HCT116 (cell line): ENCODE measurements around the gene ALDH9A1. TPM values are rescaled to one million over a fixed set of nuclear protein-coding genes. Genes with fewer than 3 reads are reported as not detected.

ENCODE experiments used
- ATAC-seq: fragments of 200-7000 bp; cut with Tn5 transposase; 2 replicates; pipeline ENCODE4 v1.9.1; 2020; ENCODE audit warnings: mild to moderate bottlenecking, moderate library complexity
- BruUV-seq: library from RNA; stranded (reverse); fragments of 400-500 nt; replicated peaks from 2 replicates; lab custom pipeline; 2021; lab: Mats Ljungman, UMichigan
- CTCF ChIA-PET: fragments of 300-600 bp; sonication (Branson Sonifier 250); formaldehyde crosslinking; loops from one replicate; lab custom pipeline; 2021; ENCODE audit warnings: antibody characterized with exemption; lab: Charles Lee
- POLR2A ChIA-PET: fragments of 300-600, 350-600 bp; sonication (Branson Sonifier 250); formaldehyde crosslinking; loops from one replicate; lab custom pipeline; 2021; ENCODE audit warnings: antibody characterized with exemption; lab: Charles Lee
- RAD21 ChIA-PET, 2 experiments: fragments of 300-600 bp; sonication (Branson Sonifier 250); formaldehyde crosslinking; loops; one replicate each; lab custom pipeline; 2023; ENCODE audit warnings: low total read pairs in 2 of 2; ENCODE audit not compliant: uncharacterized antibody in 2 of 2, unreplicated experiment in 2 of 2, low non-redundant PET in 1 of 2; lab: Charles Lee
- DNase-seq: peaks from one replicate; pipeline ENCODE4 v3.0.0-alpha.2; 2010; ENCODE audit warnings: low read depth, low spot score
- H2AFZ ChIP-seq: fragments of 200-600 bp; shearing (Covaris generic), sonication (generic); 2 replicates; pipeline ENCODE4 v1.6.1; 2017; ENCODE audit warnings: low read depth, mixed run types, mixed read lengths, antibody characterized with exemption, low read length; ENCODE audit not compliant: poor library complexity, severe bottlenecking
- H3K27ac ChIP-seq: 2 replicates; pipeline ENCODE4 v1.5.1; 2012; ENCODE audit warnings: low read depth, low read length
- H3K27me3 ChIP-seq: fragments of 200-600 bp; sonication (generic); 2 replicates; pipeline ENCODE4 v1.6.1; 2016; ENCODE audit warnings: mixed run types, low read length, mixed read lengths; ENCODE audit not compliant: insufficient read depth
- H3K36me3 ChIP-seq, 2 experiments: fragments of 200-500 bp in 1 of 2; fragments of 200-600 bp in 1 of 2; sonication (Bioruptor generic) in 1 of 2; sonication (generic) in 1 of 2; 2 replicates each; pipeline versions ENCODE4 v1.5.1 to v1.6.1; 2014 to 2016; ENCODE audit warnings: low read length in 2 of 2, inconsistent platforms in 1 of 2, mixed read lengths in 1 of 2, mixed run types in 1 of 2; ENCODE audit not compliant: insufficient read depth in 2 of 2, control insufficient read depth in 1 of 2
- H3K4me1 ChIP-seq, 2 experiments: fragments of 200-600 bp in 1 of 2; sonication (generic) in 1 of 2; 2 replicates each; pipeline versions ENCODE4 v1.5.1 to v1.6.1; 2012 to 2017; ENCODE audit warnings: low read length in 2 of 2, inconsistent platforms in 1 of 2, mild to moderate bottlenecking in 1 of 2, mixed read lengths in 1 of 2, mixed run types in 1 of 2, moderate library complexity in 1 of 2; ENCODE audit not compliant: insufficient read depth in 2 of 2, control insufficient read depth in 1 of 2
- H3K4me2 ChIP-seq: fragments of 200-600 bp; sonication (generic); 2 replicates; pipeline ENCODE4 v1.6.1; 2017; ENCODE audit warnings: mixed run types, low read length, mixed read lengths
- H3K4me3 ChIP-seq, 2 experiments: fragments of 200-600 bp in 1 of 2; sonication (generic) in 1 of 2; replicated peaks in 1 of 2; 2 replicates each; pipeline ENCODE4 v1.5.1; 2011 to 2016; ENCODE audit warnings: low read length in 2 of 2, control low read depth in 1 of 2, low read depth in 1 of 2, mild to moderate bottlenecking in 1 of 2, mixed read lengths in 1 of 2, mixed run types in 1 of 2
- H3K79me2 ChIP-seq: fragments of 200-600 bp; sonication (generic); 2 replicates; pipeline ENCODE4 v1.6.1; 2017; ENCODE audit warnings: mild to moderate bottlenecking, mixed run types, low read length, moderate library complexity, mixed read lengths; ENCODE audit not compliant: insufficient read depth
- H3K9ac ChIP-seq: fragments of 200-600 bp; sonication (generic); 2 replicates; pipeline ENCODE4 v1.6.1; 2016; ENCODE audit warnings: low read length, mixed read lengths
- H3K9me2 ChIP-seq: fragments of 200-600 bp; sonication (generic), shearing (Covaris generic); 2 replicates; pipeline ENCODE4 v1.6.1; 2017; ENCODE audit warnings: mixed run types, mild to moderate bottlenecking, moderate library complexity; ENCODE audit not compliant: insufficient read depth
- H3K9me3 ChIP-seq, 2 experiments: fragments of 200-500 bp in 1 of 2; fragments of 200-600 bp in 1 of 2; sonication (Bioruptor generic) in 1 of 2; sonication (generic) in 1 of 2; 2 replicates each; pipeline ENCODE4 v1.6.1; 2014 to 2017; ENCODE audit warnings: low read length in 2 of 2, mixed read lengths in 2 of 2, inconsistent platforms in 1 of 2, low read depth in 1 of 2, mild to moderate bottlenecking in 1 of 2, mixed run types in 1 of 2, moderate library complexity in 1 of 2; ENCODE audit not compliant: control insufficient read depth in 1 of 2, insufficient read depth in 1 of 2
- H4K20me1 ChIP-seq: fragments of 200-600 bp; sonication (generic), shearing (Covaris generic); 2 replicates; pipeline ENCODE4 v1.6.1; 2017; ENCODE audit warnings: mixed run types, mild to moderate bottlenecking, moderate library complexity; ENCODE audit not compliant: insufficient read depth
- CBX3 ChIP-seq: IDR thresholded peaks from 2 replicates; pipeline ENCODE4 v1.6.1; 2012; ENCODE audit warnings: low read depth
- EZH2 ChIP-seq: fragments of 200-600 bp; sonication (generic); IDR thresholded peaks from 2 replicates; pipeline ENCODE4 v1.6.1; 2017; ENCODE audit warnings: antibody characterized with exemption, mixed run types
- FOSL1 ChIP-seq: IDR thresholded peaks from 2 replicates; pipeline ENCODE4 v1.6.1; 2012; ENCODE audit warnings: low read depth
- JUND ChIP-seq: IDR thresholded peaks from 2 replicates; pipeline ENCODE4 v1.6.1; 2012
- MAX ChIP-seq: IDR thresholded peaks from 2 replicates; pipeline ENCODE4 v1.6.1; 2012
- POLR2AphosphoS5 ChIP-seq: IDR thresholded peaks from 2 replicates; pipeline ENCODE4 v1.6.1; 2011; ENCODE audit warnings: mild to moderate bottlenecking, low read depth, low read length, moderate library complexity
- RAD21 ChIP-seq: IDR thresholded peaks from 2 replicates; pipeline ENCODE4 v1.6.1; 2012; ENCODE audit warnings: low read depth, mild to moderate bottlenecking
- REST ChIP-seq: IDR thresholded peaks from 2 replicates; pipeline ENCODE4 v1.6.1; 2012; ENCODE audit warnings: low read depth
- YY1 ChIP-seq: IDR thresholded peaks from 2 replicates; pipeline ENCODE4 v1.6.1; 2011; ENCODE audit warnings: low read length, low read depth, moderate library complexity, mild to moderate bottlenecking; ENCODE audit not compliant: insufficient replicate concordance; ENCODE audit errors: extremely low read depth
- intact Hi-C: fragments of 100-400 bp; cut with micrococcal nuclease; formaldehyde crosslinking; loops from 2 replicates; pipeline ENCODE4 v1.10.0; 2022
- total RNA-seq: library from RNA; stranded (reverse); gene quantifications from one replicate; pipeline ENCODE4 v1.2.1, GENCODE V29; 2021; ENCODE audit not compliant: unreplicated experiment

The ALDH9A1 gene
- total RNA-seq, 1 experiment from 2014 or later: 46.0 TPM

- H3K4me3 ChIP-seq: peak overlapping the region; percentile 87 to 88
- no peaks in the 10 kb centered on the region for H3K36me3 ChIP-seq
- H4K20me1 ChIP-seq: no peaks in the 10 kb centered on the region
- no peak overlapping the region for H2AFZ ChIP-seq
- ATAC-seq (peak; percentile 58), DNase-seq (peak; percentile 65)
- ChIA-PET POLR2A (interaction anchor here (0.9 kb wide), 1 partner anchor 66 kb away, joined by 3 read pairs; no protein-coding TSS in a partner anchor), RAD21 (no interaction called here), CTCF (interaction anchor here (1.0 kb wide), 1 partner anchor 263 kb away, joined by 3 read pairs; no protein-coding TSS in a partner anchor)
- no peaks in the 10 kb centered on the region for H3K9me2 ChIP-seq
- H3K4me1 ChIP-seq: peaks cover 10 to 31% of the 10 kb centered on the region in 2 experiments
- no TSS peak for BruUV-seq
- no peaks in the 10 kb centered on the region for H3K9me3 ChIP-seq
- peaks cover 24% of the 10 kb centered on the region for H3K79me2 ChIP-seq
- intact Hi-C loops: loop anchor here (2.0 to 5.0 kb wide), 3 partner anchors 31 to 536 kb away; partner anchors contain the start of genes ALDH9A1 and FAM78B
- peak overlapping the region; percentile 76 for H3K9ac ChIP-seq
- peak overlapping the region; percentile 65 for H3K27ac ChIP-seq
- peak; percentile 45 for TF ChIP-seq RAD21
- no peak for TF ChIP-seq REST
- TF ChIP-seq POLR2AphosphoS5: peak; percentile 44; the same call in 1 of the 2 replicates
- TF ChIP-seq EZH2: no peak
- peak; percentile 73 for TF ChIP-seq FOSL1
- peak; percentile 65; the same call in 1 of the 2 replicates for TF ChIP-seq MAX
- peak; percentile 3 for TF ChIP-seq YY1
- TF ChIP-seq CBX3: peak; percentile 53; the same call in 1 of the 2 replicates
- peak; percentile 71 for TF ChIP-seq JUND
- H3K27me3 ChIP-seq: no peaks in the 10 kb centered on the region
- H3K4me2 ChIP-seq: peak overlapping the region; percentile 95
These were observed 66.8 kb downstream of the ALDH9A1 start for GRCh38 chr1:165631342-165632151.
